Heart left ventricle (tissue), 16 donors: ENCODE results near the gene OSMR. TPM values are rescaled to one million over a fixed set of nuclear protein-coding genes. Genes with fewer than 3 reads are reported as not detected.
A peak's percentile ranks its signal among the peaks of the same experiment; 100 is the strongest.

Experiments used
- ATAC-seq, 4 donors: fragments of 200-7000 bp; cut with Tn5 transposase; one replicate each; pipeline ENCODE4 v1.9.1; 2020 to 2022; ENCODE audit warnings: moderate library complexity in 4 of 4, mild to moderate bottlenecking in 3 of 4, moderate number of reproducible peaks in 1 of 4
- DNase-seq, 5 donors: peaks; one replicate each; pipeline ENCODE4 v3.0.0-alpha.2; 2020
- H3K27ac ChIP-seq, 12 donors: fragments of 200-600 bp; sonication (generic) in 4 of 12; one replicate each; pipeline versions ENCODE4 v1.5.0 to v1.8.0; 2016 to 2022; ENCODE audit warnings: mild to moderate bottlenecking in 2 of 12
- H3K27me3 ChIP-seq, 9 donors: fragments of 200-600 bp; sonication (generic) in 2 of 9; one replicate each; pipeline versions ENCODE4 v1.5.1 to v1.8.0; 2016 to 2022; ENCODE audit warnings: mild to moderate bottlenecking in 3 of 9
- H3K36me3 ChIP-seq, 9 donors: fragments of 200-600 bp; sonication (generic) in 2 of 9; one replicate each; pipeline versions ENCODE4 v1.5.0 to v1.8.0; 2018 to 2022; ENCODE audit warnings: mild to moderate bottlenecking in 2 of 9
- H3K4me1 ChIP-seq, 12 donors: fragments of 200-600 bp; sonication (generic) in 4 of 12; one replicate each; pipeline versions ENCODE4 v1.5.0 to v1.8.0; 2016 to 2022; ENCODE audit warnings: mild to moderate bottlenecking in 3 of 12
- H3K4me3 ChIP-seq, 12 donors: fragments of 200-600 bp; sonication (generic) in 4 of 12; one replicate each; pipeline versions ENCODE4 v1.5.0 to v1.8.0; 2017 to 2022; ENCODE audit warnings: mild to moderate bottlenecking in 9 of 12, moderate library complexity in 4 of 12
- H3K9me3 ChIP-seq, 12 donors: fragments of 200-600 bp; sonication (generic) in 4 of 12; one replicate each; pipeline versions ENCODE4 v1.5.0 to v1.8.0; 2016 to 2022; ENCODE audit warnings: mild to moderate bottlenecking in 1 of 12
- POLR2A ChIP-seq, 2 donors: fragments of 450-650 bp; IDR thresholded peaks; one replicate each; pipeline ENCODE4 v1.6.1; 2017; ENCODE audit warnings: antibody characterized with exemption in 2 of 2, mild to moderate bottlenecking in 2 of 2, moderate library complexity in 2 of 2
- WGBS, 4 donors: extraction: QIAGEN DNeasy Blood & Tissue Kit in 2 of 4; methylation state at CpG; one replicate each; pipeline versions ENCODE4 v1.1.5 to v1.1.7; 2013 to 2018; 5-methylcytosine and 5-hydroxymethylcytosine counted together
- intact Hi-C, 10 donors: fragments of 100-400 bp; cut with DNase I; formaldehyde crosslinking; loops; one replicate each; pipeline versions ENCODE4 v1.11.1 to v1.14.2; 2022
- polyA plus RNA-seq, 2 donors: library from polyadenylated mRNA; stranded (reverse); fragments of 200-250 nt; gene quantifications; one replicate each; pipeline ENCODE4 v1.2.3, GENCODE V29; 2013
- total RNA-seq, 9 donors: library from RNA; depleted of rRNA in 2 of 9; stranded (reverse); fragments of >200 nt in 2 of 9; fragmentation: NEBNext Ultra II Directional in 3 of 9; extraction: Animal tissue kit (Norgen Biotek cat#: 25700) in 3 of 9; gene quantifications; one replicate each; pipeline versions ENCODE4 v1.1.0 to v1.2.4, GENCODE V29; 2016 to 2023
- TF ChIP-seq, protein P1 (sequence below), 12 donors: fragments of 200-600 bp; sonication (generic) in 4 of 12; IDR thresholded peaks; one replicate each; pipeline versions ENCODE4 v1.5.0 to v1.8.0; 2018 to 2022; ENCODE audit warnings: antibody characterized with exemption in 12 of 12, mild to moderate bottlenecking in 5 of 12
- donor health status: ischemic (EF 13 %, LVEDD 7.1; RV severe dilation, severe dysfunction).
- donor health status: healthy with polysubstance abuse.
- donor health status: DM: no; HTN: yes; CAD: no.
- donor health status: DM: no; HTN: no; CAD: no.
- donor health status: ischemic (EF 25% LVEDD 6.9; RV normal size, moderate dysfunction).
- donor health status: ischemic (EF 25% LVEDD 5.7; RV mildly dilated, moderate dysfunction).
- donor health status: healthy.
- donor health status: DM: yes; HTN: yes; CAD: no.
- donor health status: ischemic (EF 35%, LVEDD 5.7; RV mildly dilated, moderate dysfunction).
- donor health status: nonischemic (EF 11% LVEDD 7.7; RV severe dilation, severe dysfunction).
- donor health status: DM: yes; HTN: yes; CAD: no.
- donor health status: PGD.
- donor health status: ischemic (EF 29% LVEDD 5.4; RV normal size, mild dysfunction).
- donor health status: nonischemic (EF 23%, LVEDD 6.1; RV moderate dilation, normal function).

Gene OSMR
- total and polyA plus RNA-seq, 11 donors, result 4.2 to 39.2 (median 12.0) TPM

DNA sequence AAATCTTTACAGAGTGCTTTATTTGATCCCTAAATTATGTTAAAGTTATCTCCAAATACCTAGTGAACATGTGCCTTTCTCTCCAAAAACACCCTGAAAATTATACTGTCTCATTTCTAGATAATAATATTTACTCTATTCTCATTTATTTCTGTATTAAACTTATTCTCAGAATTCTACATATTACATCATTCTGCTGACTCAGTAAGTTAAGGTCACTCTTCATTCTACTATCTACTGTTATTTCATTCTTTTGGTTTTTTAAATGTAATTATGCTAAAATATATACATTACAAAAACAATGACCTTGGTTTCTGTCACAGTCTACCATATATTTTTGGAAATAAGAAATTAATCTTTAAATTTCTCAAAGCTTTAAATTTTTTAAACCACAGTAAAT is 132.2 kb downstream of the OSMR start:
- Histone ChIP-seq H3K36me3 (peaks cover 0 to 82% (median 53%) of the 10 kb centered on the region in 9 donors), H3K27ac (no peak overlapping the region), H3K4me3 (no peak overlapping the region), H3K9me3 (no peaks in the 10 kb centered on the region), H3K27me3 (no peaks in the 10 kb centered on the region), H3K4me1 (no peaks in the 10 kb centered on the region)
- ATAC-seq (no peak), DNase-seq (no peak)
- no peak for TF ChIP-seq POLR2A (IDR thresholded peaks at IDR 0.05)
- TF ChIP-seq, protein P1, sequence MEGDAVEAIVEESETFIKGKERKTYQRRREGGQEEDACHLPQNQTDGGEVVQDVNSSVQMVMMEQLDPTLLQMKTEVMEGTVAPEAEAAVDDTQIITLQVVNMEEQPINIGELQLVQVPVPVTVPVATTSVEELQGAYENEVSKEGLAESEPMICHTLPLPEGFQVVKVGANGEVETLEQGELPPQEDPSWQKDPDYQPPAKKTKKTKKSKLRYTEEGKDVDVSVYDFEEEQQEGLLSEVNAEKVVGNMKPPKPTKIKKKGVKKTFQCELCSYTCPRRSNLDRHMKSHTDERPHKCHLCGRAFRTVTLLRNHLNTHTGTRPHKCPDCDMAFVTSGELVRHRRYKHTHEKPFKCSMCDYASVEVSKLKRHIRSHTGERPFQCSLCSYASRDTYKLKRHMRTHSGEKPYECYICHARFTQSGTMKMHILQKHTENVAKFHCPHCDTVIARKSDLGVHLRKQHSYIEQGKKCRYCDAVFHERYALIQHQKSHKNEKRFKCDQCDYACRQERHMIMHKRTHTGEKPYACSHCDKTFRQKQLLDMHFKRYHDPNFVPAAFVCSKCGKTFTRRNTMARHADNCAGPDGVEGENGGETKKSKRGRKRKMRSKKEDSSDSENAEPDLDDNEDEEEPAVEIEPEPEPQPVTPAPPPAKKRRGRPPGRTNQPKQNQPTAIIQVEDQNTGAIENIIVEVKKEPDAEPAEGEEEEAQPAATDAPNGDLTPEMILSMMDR (IDR thresholded peaks at IDR 0.05), result no peak
- intact Hi-C loops, result no loop called here

DNA sequence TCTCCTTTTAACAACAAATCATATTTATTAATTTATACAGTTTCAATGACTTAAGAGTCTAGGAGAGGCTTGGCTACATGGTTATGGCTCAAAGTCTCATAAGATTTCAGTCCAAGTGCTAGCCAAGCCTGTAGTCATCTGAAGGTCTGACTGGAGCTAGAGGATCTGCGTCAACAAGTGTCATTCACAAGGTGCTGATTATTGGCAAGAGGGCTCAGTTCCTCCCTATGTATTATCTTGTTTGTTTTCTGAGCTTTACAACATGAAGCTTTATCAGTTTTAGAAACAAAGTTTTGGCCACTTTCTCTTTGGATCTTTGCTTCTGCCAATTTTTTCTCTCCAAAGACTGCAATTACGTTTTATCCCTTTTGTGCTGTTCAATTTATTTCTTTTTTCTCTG is 133.7 kb downstream of the OSMR start:
- WGBS, 4 donors, result 71 to 86% (median 78%) methylated on average over 2 of the region's 2 CpGs
- ATAC-seq, result peak in 1 of 4 donors; percentile 26

More for the DNA sequence above, 133.7 kb downstream of the OSMR start:
- H3K4me3 ChIP-seq, result no peak overlapping the region
- H3K36me3 ChIP-seq, result peaks cover 0 to 70% (median 38%) of the 10 kb centered on the region in 9 donors
- no peaks in the 10 kb centered on the region for H3K9me3 ChIP-seq
- intact Hi-C loops, result no loop called here
- no peak overlapping the region for H3K27ac ChIP-seq
- H3K27me3 ChIP-seq, result no peaks in the 10 kb centered on the region
- no peak for TF ChIP-seq POLR2A (IDR thresholded peaks at IDR 0.05)
- TF ChIP-seq, protein P1 (IDR thresholded peaks at IDR 0.05), result no peak
- DNase-seq, result no peak
- H3K4me1 ChIP-seq, result no peaks in the 10 kb centered on the region

Other genes starting within 250 kb of the OSMR start
- gene RICTOR, start 228.4 kb downstream of the OSMR start, total RNA-seq, result 10 to 100 TPM; 20.6 to 76.3 (median 34.2) TPM
- 10 to 100 TPM in 1 of 2 donors, 1 to 10 TPM in 1; 6.8 to 11.5 TPM for gene RICTOR, start 228.4 kb downstream of the OSMR start, polyA plus RNA-seq